Ovary (tissue), 3 donors: ENCODE data around the gene STK16.

Experiments
- CTCF ChIP-seq, 3 donors: fragments of 450-650 bp in 2 of 3; fragments of 200-600 bp in 1 of 3; IDR thresholded peaks; one replicate each; pipeline versions ENCODE4 v1.5.1 to v1.8.0; 2016 to 2022; ENCODE audit warnings: antibody characterized with exemption in 3 of 3, mild to moderate bottlenecking in 1 of 3
- POLR2A ChIP-seq: fragments of 450-650 bp; IDR thresholded peaks from one replicate; pipeline ENCODE4 v1.6.1; 2017; ENCODE audit warnings: antibody characterized with exemption, mild to moderate bottlenecking, moderate library complexity
- donor health status: DM: no; HTN: no; CAD: no.

GRCh38 chr2:219228041-219228910 is 17.0 kb upstream of the STK16 start:
- TF ChIP-seq POLR2A (no peak), CTCF (IDR thresholded peaks at IDR 0.05) (no peak)
